NCI-H2196 treated with DMSO at 0.1 percent for 48 hours (cell line): ENCODE data around the gene SDK1.

Source experiments
- DNase-seq: peaks from one replicate; lab custom pipeline; 2025; ENCODE audit not compliant: unreplicated experiment; lab: John Stamatoyannopoulos, UW

SDK1 gene, protein sequence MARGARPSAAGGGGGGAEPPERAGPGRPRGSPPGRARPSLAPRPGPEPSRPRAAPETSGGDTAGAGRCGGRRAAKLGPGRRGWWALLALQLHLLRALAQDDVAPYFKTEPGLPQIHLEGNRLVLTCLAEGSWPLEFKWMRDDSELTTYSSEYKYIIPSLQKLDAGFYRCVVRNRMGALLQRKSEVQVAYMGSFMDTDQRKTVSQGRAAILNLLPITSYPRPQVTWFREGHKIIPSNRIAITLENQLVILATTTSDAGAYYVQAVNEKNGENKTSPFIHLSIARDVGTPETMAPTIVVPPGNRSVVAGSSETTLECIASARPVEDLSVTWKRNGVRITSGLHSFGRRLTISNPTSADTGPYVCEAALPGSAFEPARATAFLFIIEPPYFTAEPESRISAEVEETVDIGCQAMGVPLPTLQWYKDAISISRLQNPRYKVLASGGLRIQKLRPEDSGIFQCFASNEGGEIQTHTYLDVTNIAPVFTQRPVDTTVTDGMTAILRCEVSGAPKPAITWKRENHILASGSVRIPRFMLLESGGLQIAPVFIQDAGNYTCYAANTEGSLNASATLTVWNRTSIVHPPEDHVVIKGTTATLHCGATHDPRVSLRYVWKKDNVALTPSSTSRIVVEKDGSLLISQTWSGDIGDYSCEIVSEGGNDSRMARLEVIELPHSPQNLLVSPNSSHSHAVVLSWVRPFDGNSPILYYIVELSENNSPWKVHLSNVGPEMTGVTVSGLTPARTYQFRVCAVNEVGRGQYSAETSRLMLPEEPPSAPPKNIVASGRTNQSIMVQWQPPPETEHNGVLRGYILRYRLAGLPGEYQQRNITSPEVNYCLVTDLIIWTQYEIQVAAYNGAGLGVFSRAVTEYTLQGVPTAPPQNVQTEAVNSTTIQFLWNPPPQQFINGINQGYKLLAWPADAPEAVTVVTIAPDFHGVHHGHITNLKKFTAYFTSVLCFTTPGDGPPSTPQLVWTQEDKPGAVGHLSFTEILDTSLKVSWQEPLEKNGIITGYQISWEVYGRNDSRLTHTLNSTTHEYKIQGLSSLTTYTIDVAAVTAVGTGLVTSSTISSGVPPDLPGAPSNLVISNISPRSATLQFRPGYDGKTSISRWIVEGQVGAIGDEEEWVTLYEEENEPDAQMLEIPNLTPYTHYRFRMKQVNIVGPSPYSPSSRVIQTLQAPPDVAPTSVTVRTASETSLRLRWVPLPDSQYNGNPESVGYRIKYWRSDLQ (N-terminal part only)

DNA sequence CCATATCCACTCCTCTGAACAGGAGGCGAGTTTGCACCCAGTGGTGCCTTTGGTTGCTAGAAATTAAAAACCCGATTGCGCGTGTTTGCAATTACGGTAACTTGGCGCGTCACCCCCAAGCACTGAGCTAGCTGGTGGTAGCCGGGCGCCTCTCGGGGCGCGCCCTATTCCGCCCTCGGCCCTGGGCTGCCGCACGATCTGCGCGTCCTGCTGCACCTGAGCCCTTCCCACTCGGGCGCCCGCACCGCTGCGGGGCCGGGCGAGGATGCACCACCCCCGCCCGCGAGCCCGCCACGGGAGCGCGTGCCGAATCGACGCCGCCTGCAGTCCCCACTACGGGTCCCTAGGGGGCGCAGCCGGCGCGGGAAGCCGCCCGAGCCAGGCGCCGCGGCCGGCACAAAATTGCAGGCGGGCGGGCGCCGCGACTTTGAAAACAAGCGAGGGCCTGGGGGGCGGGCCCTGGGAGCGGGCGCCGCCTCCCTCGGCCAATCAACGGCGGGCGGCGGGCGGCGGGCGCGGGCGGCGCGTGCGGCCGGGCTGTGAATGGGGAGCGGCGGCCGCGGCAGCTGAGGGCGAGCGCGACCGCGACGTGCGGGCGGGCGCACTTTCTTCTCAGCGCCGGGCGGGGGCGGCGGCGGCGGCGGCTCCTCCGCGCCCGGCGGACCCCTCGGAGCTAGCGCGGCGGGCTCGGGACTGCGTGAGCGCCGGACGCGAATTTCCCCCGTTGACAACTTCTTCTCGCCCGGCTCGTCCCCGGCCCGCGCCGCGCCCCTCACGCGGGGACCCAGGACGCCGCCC is at the start of gene SDK1:
Gene SDK1 (plus strand): TSS at position 602 of the 798 bp plus-strand sequence. CDS start 335 bp downstream, outside the sequence.
- peak; percentile 83 for DNase-seq

DNA sequence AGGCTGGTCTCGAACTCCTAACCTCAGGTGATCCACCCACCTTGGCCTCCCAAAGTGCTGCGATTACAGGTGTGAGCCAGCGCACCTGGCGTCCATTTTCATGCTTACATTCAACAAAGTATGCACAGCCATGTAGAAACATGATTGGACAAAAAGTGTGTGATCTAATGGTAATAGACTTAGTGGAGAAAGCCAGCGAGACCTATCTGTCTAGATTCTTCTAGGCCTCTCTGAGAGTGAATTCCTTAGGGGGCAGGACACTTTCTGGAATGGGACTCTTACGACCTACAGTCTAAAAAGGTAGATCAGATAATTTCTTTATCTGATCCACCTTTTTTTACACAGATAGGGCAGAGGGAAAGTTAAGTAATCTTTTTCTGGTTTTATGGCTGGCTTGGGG is 46.3 kb upstream of the SDK1 start:
- no peak for DNase-seq

DNA sequence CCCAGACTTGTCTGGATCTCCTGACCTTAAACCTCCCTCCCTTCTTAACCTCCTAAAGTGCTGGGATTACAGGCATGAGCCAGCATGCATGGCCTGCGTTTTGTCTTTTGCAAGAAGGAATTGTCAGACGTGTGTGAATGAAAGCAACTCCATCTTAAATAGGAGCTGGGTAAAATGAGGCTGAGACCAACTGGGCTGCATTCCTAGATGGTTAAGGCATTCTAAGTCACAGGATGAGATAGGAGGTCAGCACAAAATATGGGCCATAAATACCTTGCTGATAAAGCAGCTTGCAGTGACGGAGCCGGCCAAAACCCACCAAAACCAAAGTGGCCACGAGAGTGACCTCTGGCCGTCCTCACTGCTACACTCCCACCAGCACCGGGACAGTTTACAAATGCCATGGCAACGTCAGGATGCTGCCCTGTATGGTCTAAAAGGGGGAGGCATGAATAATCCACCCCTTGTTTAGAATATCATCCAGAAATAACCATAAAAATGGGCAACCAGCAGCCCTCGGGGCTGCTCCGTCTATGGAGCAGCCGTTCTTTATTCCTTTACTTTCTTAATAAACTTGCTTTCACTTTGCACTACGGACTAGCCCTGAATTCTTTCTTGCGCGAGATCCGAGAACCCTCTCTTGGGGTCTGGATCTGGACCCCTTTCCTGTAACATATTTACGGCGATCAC is 41.2 kb upstream of the SDK1 start:
- DNase-seq: no peak

DNA sequence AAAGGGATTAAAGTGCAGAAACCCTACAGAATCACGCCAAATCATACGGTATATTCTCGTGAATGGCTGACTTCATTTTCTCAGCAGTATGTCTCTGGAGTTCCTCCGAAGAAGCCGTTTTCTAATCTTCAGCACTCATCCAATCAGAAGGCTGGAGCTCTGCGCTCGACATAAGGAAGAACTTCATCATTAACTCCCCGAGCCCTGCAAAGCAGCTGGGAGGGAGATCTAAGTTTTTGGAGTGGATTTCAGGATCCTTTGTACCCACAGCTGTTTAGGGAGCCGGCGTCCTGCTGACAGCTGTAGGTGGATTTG is 40.7 kb upstream of the SDK1 start:
- no peak for DNase-seq

DNA sequence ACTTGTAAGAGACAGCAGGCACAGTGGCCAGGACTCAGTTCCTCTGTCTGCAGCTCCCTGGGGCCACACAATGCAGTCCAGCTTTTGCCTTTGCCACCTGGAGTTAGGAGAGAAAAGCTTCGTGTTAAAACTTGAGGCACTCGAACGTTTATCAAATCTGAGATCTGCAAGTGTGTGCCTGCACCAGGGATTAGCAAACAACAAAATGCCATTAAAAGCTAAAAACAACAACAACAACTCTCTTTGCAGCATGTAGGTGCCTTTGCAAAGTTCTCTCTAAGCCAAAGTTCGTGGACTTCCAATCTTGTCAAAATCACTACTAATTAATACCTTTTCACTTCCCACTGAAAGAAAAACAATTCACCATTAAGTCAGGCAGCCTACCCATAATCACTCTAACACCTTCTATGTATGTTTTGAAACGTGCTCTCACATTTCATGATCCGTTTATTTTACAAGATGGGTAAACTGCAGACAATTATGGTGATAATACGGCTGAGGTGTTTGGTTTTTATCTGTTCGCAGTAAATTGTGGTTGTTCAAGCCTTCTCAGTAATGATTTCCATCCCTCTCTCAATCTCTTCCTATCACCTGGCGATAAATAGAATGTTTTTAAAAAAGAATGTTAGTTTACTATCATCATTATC is 36.2 kb upstream of the SDK1 start:
- DNase-seq: no peak

DNA sequence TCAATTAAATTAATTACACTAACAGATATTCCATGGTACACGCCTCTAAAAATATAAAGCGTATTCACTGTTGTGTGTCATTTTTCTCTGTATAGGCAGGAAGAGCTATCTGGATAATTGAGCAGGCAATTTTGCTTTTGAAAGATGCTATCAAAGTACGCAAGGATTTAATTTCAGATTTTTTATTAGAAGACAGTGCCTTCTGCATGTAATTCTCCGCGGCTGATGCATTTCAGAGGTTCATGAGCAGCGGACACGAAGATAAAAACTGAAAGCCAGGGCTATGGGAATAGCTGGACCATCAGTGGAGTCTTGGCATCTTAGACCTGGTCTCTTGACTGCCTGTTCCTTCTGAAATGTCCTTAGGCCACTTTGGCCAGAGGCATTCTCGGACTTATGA is 35.7 kb upstream of the SDK1 start:
- DNase-seq: no peak

DNA sequence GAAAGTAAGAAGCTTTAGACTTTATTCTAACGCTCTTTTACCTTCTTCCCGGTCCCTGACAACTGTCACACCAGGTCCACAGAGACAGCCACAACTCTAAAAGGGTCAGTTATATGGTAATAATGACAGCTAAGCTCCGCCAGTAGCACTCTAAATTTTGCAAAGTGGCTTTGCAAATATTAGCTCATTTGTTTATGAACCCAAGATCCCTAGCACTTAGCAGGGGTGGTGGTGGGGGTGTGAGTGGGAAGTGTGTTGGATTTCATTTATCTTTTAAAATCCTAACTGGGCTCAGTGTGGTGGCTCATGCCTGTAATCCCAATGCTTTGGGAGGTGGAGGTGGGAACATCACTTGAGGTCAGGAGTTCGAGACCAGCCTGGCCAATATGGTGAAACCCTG is 34.8 kb upstream of the SDK1 start:
- no peak for DNase-seq

DNA sequence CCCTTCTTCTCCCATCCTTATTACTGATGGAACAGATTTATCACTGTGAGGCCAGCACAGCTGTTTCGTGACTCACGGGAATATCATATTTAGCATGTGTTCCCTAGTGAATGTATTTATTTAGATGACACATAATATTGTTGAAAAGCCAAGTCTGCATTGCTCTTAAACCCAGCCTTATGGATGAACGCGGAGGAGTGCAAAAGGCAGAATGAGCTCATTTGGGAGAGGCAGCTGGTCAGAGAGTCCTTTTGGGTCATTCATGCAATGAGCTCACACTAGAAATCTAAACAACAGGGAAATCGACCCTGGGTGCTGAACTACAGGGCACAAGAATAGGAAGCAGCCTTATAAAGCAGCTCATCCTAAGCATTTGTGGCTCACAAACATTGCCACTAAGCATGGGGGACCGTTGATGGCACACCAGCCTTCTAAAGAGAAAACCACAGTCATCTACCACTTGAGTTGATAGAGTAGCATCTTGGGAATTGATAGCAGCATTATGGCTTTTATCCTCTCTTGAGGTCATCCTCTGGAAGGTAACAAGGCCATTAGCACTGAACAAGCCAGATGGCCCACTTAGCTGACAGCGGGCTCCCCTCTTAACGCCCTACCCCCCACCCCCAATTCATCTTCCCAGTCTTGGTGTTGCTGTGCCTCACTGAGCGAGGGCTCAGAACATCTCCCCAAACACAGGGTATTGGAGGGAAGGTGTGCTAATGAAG is 32.9 kb upstream of the SDK1 start:
- peak; percentile 59 for DNase-seq

DNA sequence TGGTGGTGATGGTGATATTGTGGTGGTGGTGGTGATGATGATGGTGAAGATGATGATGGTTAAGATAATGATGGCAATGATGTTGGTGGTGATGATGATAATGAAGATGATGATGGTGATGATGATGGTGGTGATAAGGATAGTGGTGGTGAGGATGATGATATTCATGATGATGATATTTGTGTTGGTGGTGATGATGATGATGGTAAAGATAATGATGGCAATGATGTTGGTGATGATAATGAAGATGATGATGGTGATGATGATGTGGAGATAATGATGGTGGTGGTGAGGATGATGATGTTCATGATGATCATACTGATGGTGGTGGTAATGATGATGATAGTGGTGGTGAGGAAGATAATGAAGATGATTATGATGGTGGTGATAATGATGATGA is 30.7 kb upstream of the SDK1 start:
- DNase-seq: no peak

DNA sequence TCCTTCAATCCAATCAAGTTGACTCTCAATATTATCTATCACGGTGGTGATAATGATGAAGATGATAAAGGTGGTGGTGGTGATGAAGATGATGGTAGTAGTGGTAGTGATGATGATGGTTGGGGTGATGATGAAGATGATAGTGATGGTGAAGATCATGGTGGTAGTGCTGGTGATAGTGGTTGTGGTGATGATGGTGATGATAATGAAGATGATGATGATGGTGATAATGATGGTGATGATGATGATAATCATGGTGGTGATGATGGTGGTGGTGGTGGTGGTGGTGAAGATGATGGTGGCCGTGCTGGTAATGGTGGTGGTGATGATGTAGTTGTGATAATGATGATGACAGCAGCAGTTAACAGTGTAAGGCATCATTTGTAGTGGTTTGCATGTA is 29.8 kb upstream of the SDK1 start:
- DNase-seq: no peak

DNA sequence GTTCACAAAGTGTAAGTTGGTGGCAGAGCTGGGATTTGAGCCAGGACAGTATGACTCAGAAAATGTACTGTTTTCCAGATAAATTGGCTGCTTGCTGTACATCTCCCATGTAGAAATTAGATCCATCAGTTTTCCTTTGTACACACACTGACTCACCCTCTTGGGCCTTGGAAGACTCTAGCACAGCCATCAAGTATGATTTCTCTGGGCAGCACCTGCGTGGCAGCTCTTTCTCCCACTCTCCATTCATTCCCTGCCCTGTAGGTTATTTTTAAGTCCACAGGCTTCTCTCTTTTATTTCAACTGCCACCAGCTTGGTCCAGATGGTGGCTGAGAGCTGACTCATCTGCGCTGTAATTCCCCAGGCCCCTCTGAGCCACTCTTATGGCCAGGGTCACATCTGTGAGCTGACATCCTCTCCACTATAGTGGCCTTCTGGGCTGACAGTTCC is 28.3 kb upstream of the SDK1 start:
- DNase-seq: peak; percentile 24

DNA sequence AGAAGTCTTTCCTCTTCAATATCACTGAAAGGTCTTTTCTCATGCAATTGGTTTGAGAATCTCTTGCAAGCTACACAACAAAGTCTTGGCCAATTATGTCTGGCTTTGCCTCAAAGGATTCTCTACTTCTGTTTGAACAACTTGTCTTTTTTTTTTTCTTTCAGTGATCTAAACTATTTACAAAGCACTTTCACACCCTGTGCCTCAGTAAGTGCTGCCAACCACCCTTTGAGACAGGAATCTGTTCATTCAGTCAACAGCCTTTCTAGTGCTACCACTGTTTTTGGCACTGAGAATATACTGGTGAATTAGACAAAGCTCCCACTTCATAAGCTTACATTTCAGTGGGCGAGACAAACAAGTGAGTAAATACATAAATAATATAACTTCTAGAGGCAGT is 26.9 kb upstream of the SDK1 start:
- DNase-seq: no peak

DNA sequence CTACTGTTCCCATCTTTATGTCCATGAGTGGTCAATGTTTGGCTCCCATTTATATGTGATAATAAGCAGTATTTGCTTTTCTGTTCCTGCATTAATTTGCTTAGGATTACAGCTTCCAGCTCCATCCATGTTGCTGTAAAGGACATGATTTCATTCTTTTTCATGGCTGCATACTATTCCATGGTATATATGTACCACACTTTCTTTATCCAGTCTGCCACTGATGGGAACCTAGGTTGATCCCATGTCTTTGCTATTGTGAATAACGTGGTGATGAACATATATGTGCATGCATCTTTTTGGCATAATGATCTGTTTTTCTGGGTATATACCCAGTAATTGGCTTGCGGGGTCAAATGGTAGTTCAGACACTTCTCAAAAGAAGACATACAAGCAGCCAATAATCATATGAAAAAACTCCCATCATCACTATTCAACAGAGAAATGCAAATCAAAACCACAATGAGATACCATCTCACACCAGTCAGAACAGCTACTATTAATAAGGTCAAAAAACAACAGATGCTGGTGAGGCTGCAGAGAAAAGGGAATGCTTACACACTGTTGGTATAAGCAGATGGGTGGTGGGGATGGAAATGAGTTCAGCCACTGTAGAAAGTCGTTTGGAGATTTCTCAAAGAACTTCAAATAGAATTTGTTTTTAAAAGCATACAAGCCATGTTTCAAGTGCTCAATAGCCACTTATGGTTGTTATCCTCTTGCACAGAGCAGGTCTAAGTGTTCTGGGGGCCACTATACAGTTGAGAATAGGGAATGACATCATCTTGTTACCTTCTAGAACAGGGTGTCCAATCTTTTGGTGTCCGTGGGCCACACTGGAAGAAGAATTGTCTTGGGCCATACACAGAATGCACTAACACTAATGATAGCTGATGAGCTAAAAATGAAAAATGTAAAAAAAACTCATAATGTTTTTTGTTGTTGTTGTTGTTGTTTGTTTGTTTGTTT is 23.2 kb upstream of the SDK1 start:
- DNase-seq: no peak

DNA sequence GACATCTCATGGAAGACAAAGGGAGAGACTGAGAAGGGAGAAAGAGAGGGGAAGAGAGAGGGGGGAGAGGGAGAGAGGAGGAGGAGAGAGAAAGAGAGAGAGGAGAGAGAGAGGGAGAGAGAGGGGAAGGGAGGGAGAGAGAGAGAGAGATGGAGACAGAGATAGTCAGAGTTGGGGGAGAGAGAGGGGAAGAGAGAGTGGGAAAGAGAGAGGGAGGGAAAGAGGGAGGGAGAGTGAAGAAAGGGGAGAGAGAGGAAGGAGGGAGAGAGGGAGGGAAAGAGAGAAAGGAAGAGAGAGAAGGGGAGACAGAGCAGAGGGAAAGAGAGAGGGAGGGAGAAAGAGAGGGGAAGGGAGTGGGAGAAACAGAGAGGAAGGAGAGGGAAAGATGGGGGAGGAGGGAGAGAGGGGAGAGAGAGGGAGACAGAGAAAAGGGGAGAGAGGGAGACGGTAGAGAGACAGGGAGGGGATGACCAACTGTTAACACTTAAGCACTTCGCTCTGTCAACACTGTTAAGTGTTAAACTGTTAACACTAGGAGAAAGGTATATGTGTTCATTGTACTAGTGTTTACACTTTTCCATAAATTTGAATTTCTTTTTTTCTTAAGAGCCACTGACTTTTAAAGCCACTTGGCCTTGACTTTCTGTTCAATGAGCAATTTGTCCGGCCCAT is 21.8 kb upstream of the SDK1 start:
- no peak for DNase-seq

DNA sequence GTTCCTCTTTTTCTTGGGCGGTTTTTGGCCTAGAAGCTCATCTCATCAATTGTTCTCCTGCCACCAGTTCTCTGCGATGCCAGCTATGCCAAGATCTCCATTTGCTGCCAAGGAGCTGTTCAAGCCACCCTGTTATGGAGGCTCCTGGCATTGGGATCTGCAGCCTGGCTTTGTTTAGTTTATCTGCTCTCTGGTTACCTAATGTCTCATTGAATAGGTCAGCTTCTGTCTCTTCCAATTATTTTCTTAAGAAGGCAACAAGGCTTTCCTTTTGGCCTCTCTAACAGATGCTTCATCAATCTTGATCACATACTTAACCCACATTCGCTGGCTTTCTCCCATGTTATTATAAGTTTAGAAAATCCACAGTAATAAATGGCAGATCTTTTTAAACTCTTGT is 20.6 kb upstream of the SDK1 start:
- DNase-seq: no peak

DNA sequence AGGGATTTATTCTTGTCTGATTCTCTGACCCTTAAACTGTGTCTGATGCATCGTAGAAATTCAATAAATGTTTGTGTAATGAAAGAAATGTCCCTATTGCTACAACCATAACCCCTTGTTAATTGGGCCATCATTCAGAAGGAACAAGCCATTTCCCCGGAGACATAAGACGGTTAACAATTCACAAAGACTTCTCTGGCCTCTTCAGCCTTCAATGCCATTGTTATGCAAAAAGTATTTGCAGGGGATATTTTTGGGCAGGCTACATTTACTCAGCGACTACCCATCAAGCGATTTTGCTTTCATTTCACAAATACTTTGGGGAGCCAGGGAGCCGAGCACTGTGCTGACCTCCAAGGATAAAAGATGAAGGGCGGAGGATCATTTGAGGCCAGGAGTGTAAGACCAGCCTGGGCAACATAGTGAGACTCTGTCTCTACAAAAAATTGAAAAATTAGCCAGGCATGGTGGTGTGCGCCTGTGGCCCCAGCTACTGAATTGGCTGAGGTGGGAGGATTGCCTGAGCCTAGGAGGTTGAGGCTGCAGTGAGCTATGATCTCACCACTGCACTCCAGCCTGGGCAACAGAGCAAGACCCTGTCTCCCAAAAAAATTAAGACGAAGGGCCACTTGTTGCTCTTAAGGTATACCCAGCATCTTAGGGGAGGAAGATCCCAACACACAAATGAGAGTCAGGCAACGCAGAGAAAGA is 20.0 kb upstream of the SDK1 start:
- DNase-seq: no peak

DNA sequence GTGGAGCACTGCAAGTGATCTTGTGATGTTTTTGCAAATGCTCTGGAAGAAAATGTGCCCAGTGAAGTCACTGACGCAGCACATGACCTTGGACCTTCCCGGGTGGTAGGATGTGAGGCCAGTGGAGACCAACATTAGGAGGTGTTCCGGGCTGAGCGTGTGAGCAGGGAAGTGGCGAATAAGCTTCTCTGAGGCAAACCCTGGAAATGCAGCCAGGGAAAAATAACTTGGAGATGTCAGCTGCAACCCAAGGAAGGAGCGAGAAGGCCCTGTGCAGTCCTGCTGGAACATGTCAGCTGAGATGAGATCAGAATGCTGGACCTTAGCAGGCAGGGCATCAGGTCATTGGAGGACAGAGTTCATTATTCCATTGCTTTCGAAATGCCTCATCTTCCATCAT is 18.6 kb upstream of the SDK1 start:
- no peak for DNase-seq
